Measurements from ENCODE around the gene MLKL. TPM values are rescaled to one million over a fixed set of nuclear protein-coding genes. Genes with fewer than 3 reads are reported as not detected.

MLKL gene
- total RNA-seq, 1 experiment from 2014 or later = 4.3 TPM

DNA sequence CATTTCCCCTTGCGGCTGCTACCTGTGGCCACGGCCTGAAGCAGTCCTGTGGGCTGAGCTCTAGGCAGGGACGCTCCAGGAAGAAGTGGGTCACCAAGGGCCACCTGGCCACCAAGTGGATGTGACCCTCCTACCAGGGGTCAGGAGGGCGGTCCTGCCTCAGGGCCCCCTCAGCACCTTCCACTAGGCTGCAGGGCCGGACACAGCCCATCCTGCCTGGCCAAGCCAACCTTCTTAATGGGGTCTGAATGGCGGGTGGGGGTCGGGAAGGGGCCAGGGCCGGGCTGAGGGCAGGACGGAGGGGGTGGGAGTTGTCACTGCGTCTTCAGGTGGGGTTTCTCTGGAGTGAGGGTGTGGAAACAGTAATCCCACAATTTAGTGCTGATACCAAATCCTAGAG is 13.2 kb upstream of the MLKL start (continued):
- TF ChIP-seq ZBTB21 (CRISPR knock-in tag; IDR thresholded peaks at IDR 0.05; ENCODE audit: borderline replicate concordance) = no peak
- TF ChIP-seq, protein P1, sequence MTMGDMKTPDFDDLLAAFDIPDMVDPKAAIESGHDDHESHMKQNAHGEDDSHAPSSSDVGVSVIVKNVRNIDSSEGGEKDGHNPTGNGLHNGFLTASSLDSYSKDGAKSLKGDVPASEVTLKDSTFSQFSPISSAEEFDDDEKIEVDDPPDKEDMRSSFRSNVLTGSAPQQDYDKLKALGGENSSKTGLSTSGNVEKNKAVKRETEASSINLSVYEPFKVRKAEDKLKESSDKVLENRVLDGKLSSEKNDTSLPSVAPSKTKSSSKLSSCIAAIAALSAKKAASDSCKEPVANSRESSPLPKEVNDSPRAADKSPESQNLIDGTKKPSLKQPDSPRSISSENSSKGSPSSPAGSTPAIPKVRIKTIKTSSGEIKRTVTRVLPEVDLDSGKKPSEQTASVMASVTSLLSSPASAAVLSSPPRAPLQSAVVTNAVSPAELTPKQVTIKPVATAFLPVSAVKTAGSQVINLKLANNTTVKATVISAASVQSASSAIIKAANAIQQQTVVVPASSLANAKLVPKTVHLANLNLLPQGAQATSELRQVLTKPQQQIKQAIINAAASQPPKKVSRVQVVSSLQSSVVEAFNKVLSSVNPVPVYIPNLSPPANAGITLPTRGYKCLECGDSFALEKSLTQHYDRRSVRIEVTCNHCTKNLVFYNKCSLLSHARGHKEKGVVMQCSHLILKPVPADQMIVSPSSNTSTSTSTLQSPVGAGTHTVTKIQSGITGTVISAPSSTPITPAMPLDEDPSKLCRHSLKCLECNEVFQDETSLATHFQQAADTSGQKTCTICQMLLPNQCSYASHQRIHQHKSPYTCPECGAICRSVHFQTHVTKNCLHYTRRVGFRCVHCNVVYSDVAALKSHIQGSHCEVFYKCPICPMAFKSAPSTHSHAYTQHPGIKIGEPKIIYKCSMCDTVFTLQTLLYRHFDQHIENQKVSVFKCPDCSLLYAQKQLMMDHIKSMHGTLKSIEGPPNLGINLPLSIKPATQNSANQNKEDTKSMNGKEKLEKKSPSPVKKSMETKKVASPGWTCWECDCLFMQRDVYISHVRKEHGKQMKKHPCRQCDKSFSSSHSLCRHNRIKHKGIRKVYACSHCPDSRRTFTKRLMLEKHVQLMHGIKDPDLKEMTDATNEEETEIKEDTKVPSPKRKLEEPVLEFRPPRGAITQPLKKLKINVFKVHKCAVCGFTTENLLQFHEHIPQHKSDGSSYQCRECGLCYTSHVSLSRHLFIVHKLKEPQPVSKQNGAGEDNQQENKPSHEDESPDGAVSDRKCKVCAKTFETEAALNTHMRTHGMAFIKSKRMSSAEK (CRISPR knock-in tag; IDR thresholded peaks at IDR 0.05; ENCODE audit: borderline replicate concordance) = no peak
- TF ChIP-seq CREM (CRISPR knock-in tag; IDR thresholded peaks at IDR 0.05) = no peak
- TF ChIP-seq, protein P2, sequence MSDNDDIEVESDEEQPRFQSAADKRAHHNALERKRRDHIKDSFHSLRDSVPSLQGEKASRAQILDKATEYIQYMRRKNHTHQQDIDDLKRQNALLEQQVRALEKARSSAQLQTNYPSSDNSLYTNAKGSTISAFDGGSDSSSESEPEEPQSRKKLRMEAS (CRISPR knock-in tag; IDR thresholded peaks at IDR 0.05) = no peak
- TF ChIP-seq ZNF671 (CRISPR knock-in tag; IDR thresholded peaks at IDR 0.05) = no peak

DNA sequence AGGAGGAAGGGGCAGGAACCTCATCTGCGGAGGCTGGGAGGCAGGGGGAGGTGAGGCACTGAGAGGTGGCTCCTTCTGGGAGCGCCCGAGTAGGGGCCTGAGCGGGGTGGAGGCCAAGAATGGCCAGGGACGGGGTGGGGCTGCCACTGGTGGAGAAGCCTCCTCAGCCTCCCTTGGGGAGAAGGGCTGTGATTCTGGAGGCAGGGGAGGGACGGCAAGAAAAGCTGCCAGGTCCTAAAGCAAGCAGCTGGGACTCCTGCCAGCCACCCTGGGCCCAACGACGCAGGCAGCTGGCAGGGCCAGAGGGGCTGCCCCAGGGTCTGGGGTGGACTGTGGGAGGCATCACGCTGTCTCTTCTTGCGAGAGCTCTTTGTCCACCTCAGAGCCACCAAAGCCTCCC is 12.7 kb upstream of the MLKL start:
- Mint-ChIP-seq H3K9me3 (no peaks in the 10 kb centered on the region), H3K4me1 (peaks cover 3% of the 10 kb centered on the region), H3K4me3 (no peak overlapping the region), H3K27me3 (ENCODE audit: low read depth) (no peaks in the 10 kb centered on the region), H3K27ac (no peak overlapping the region), H3K36me3 (no peaks in the 10 kb centered on the region)
- ChIA-PET CTCF (interaction anchor here (0.7 to 5.0 kb wide), 5 partner anchors 13 to 150 kb away, joined by 4 to 63 read pairs (median 6); no protein-coding TSS in a partner anchor), POLR2A (no interaction called here)
- no peak for TF ChIP-seq ZNF423 (CRISPR knock-in tag; IDR thresholded peaks at IDR 0.05)
- no peak for TF ChIP-seq SMAD4 (CRISPR knock-in tag; IDR thresholded peaks at IDR 0.05)
- TF ChIP-seq ESRRA (CRISPR knock-in tag; IDR thresholded peaks at IDR 0.05; ENCODE audit: borderline replicate concordance) = no peak
- TF ChIP-seq, protein P3, sequence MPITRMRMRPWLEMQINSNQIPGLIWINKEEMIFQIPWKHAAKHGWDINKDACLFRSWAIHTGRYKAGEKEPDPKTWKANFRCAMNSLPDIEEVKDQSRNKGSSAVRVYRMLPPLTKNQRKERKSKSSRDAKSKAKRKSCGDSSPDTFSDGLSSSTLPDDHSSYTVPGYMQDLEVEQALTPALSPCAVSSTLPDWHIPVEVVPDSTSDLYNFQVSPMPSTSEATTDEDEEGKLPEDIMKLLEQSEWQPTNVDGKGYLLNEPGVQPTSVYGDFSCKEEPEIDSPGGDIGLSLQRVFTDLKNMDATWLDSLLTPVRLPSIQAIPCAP (CRISPR knock-in tag; IDR thresholded peaks at IDR 0.05) = no peak
- no peak for TF ChIP-seq JUN (CRISPR knock-in tag; IDR thresholded peaks at IDR 0.05)
- TF ChIP-seq JAZF1 (CRISPR knock-in tag; IDR thresholded peaks at IDR 0.05) = no peak
- TF ChIP-seq CREM (CRISPR knock-in tag; IDR thresholded peaks at IDR 0.05) = no peak
- no peak for TF ChIP-seq NR3C1 (CRISPR knock-in tag; conservative IDR thresholded peaks at IDR 0.05; ENCODE audit: low read depth)
- ATAC-seq = no peak
- DNase-seq (ENCODE audit: low spot score) = no peak

DNA sequence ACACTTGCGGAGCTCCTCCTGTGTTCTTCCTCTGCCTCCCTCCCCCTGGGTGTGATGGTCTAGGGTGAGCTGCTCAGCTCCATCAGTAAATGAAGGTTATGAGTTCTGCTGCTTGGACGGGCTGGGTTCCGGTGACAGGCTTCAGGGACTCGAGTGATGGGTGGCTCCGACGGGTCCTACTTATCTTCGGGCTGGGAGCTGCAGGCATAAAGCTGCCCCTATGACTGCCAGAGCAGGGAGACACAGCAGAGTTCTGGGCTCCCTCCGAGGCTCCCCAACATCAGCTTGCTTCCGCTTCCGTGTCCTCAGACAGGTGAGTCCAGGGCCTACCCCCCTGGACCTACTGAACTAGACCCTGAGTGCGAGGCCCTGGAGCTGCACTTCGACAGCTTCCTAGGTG is 11.3 kb upstream of the MLKL start:
- no peak for ATAC-seq
- H3K4me3 Mint-ChIP-seq = no peak overlapping the region
- H3K27ac Mint-ChIP-seq = 0 out of 2 replicates have a peak overlapping the region, but pooled peaks have one; percentile 13
- no peaks in the 10 kb centered on the region for H3K27me3 Mint-ChIP-seq (ENCODE audit: low read depth)
- TF ChIP-seq, protein P4, sequence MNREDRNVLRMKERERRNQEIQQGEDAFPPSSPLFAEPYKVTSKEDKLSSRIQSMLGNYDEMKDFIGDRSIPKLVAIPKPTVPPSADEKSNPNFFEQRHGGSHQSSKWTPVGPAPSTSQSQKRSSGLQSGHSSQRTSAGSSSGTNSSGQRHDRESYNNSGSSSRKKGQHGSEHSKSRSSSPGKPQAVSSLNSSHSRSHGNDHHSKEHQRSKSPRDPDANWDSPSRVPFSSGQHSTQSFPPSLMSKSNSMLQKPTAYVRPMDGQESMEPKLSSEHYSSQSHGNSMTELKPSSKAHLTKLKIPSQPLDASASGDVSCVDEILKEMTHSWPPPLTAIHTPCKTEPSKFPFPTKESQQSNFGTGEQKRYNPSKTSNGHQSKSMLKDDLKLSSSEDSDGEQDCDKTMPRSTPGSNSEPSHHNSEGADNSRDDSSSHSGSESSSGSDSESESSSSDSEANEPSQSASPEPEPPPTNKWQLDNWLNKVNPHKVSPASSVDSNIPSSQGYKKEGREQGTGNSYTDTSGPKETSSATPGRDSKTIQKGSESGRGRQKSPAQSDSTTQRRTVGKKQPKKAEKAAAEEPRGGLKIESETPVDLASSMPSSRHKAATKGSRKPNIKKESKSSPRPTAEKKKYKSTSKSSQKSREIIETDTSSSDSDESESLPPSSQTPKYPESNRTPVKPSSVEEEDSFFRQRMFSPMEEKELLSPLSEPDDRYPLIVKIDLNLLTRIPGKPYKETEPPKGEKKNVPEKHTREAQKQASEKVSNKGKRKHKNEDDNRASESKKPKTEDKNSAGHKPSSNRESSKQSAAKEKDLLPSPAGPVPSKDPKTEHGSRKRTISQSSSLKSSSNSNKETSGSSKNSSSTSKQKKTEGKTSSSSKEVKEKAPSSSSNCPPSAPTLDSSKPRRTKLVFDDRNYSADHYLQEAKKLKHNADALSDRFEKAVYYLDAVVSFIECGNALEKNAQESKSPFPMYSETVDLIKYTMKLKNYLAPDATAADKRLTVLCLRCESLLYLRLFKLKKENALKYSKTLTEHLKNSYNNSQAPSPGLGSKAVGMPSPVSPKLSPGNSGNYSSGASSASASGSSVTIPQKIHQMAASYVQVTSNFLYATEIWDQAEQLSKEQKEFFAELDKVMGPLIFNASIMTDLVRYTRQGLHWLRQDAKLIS (CRISPR knock-in tag; IDR thresholded peaks at IDR 0.05; ENCODE audit: borderline replicate concordance) = no peak
- TF ChIP-seq ZNF219 (CRISPR knock-in tag; IDR thresholded peaks at IDR 0.05; ENCODE audit: borderline replicate concordance) = no peak
- H3K4me1 Mint-ChIP-seq = peaks cover 8% of the 10 kb centered on the region
- H3K9me3 Mint-ChIP-seq = no peaks in the 10 kb centered on the region
- ChIA-PET CTCF (interaction anchor here (0.6 to 5.0 kb wide), 11 partner anchors 8 to 151 kb away, joined by 3 to 63 read pairs (median 3); partner anchors contain the start of gene FA2H), POLR2A (interaction anchor here (0.6 kb wide), 1 partner anchor 150 kb away, joined by 7 read pairs; no protein-coding TSS in a partner anchor)
- no peak for DNase-seq (ENCODE audit: low spot score)
- no peaks in the 10 kb centered on the region for H3K36me3 Mint-ChIP-seq

All from WTC11 (cell line).